ENCODE data around the gene HDAC1.

The HDAC1 gene

DNA sequence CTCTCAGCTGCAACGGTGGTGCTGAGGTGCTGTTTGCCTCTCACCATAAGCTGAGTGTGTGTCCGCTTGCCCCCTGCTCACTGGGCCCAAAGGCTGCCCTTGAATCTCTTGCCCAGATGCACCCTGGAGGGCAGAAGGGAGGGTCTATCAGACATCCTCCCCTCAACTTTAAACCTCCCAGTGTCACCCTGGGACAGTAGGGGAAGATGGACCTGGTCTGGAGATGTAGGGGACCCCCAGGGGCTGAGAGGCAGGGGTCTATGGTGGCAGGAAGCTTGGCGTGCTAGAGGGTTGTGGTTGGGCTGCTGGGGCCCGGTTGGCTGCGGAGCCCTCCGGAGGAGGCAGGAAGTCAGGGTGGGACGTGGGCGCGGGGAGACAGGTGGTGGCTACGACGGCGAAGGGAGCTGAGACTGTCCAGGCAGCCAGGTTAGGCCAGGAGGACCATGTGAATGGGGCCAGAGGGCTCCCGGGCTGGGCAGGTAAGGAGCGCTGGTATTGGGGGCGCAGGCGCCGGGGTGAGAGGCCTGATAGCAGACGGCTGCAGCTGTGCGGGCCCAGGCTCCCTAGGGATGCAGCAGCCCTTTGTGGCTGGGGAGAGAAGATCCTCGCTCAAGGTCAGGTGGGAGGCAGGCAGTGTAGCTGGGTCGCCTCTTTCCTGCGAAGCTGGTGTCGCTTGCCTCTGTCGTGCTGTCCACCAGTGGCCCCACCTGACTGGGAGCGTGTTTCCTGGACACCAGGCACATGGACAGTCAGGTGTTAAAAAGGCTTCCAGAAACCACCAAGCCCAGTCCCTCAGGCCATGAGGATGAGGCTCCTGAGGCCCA is 40.8 kb upstream of the HDAC1 start, which contains the start of gene LCK:
Gene LCK, plus strand, starts transcription at position 373 of the 824 bp plus-strand sequence. CDS start 23,065 bp downstream, outside the sequence.
- H3K9me2 ChIP-seq (replicated peaks; ENCODE audit: control insufficient read depth, low read length), result no peaks in the 10 kb centered on the region
- no peaks in the 10 kb centered on the region for H3K27me3 ChIP-seq (ENCODE audit: control insufficient read depth, low read length)
- H3K36me3 ChIP-seq (ENCODE audit: control insufficient read depth, low read length), result peaks cover 18% of the 10 kb centered on the region
- H3K9me3 ChIP-seq (ENCODE audit: control insufficient read depth, insufficient read depth, low read length), result no peaks in the 10 kb centered on the region
- H3K79me2 ChIP-seq (ENCODE audit: control insufficient read depth, low read length), result peaks cover 40% of the 10 kb centered on the region
- peak within 1 kb of the TSS; percentile 77 for H3K4me3 ChIP-seq (ENCODE audit: low read length)
- H3K27ac ChIP-seq (ENCODE audit: low read depth, low read length), result peak within 1 kb of the TSS; percentile 100
- H3K4me2 ChIP-seq (ENCODE audit: low read length), result peak within 1 kb of the TSS; percentile 89
- H4K20me1 ChIP-seq (ENCODE audit: control insufficient read depth, insufficient read depth, low read depth, low read length), result no peaks in the 10 kb centered on the region
- peaks cover 100% of the 10 kb centered on the region for H3K4me1 ChIP-seq (ENCODE audit: control insufficient read depth, low read length)
- TF ChIP-seq, protein P1, sequence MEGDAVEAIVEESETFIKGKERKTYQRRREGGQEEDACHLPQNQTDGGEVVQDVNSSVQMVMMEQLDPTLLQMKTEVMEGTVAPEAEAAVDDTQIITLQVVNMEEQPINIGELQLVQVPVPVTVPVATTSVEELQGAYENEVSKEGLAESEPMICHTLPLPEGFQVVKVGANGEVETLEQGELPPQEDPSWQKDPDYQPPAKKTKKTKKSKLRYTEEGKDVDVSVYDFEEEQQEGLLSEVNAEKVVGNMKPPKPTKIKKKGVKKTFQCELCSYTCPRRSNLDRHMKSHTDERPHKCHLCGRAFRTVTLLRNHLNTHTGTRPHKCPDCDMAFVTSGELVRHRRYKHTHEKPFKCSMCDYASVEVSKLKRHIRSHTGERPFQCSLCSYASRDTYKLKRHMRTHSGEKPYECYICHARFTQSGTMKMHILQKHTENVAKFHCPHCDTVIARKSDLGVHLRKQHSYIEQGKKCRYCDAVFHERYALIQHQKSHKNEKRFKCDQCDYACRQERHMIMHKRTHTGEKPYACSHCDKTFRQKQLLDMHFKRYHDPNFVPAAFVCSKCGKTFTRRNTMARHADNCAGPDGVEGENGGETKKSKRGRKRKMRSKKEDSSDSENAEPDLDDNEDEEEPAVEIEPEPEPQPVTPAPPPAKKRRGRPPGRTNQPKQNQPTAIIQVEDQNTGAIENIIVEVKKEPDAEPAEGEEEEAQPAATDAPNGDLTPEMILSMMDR (IDR thresholded peaks at IDR 0.05; ENCODE audit: low read depth, low read length, poor library complexity, severe bottlenecking), result no peak
- TF ChIP-seq EZH2phosphoT487 (IDR thresholded peaks at IDR 0.05; ENCODE audit: borderline replicate concordance, low read length), result no peak
- H3F3A ChIP-seq (ENCODE audit: control insufficient read depth, insufficient read depth), result peaks cover 66% of the 10 kb centered on the region

DNA sequence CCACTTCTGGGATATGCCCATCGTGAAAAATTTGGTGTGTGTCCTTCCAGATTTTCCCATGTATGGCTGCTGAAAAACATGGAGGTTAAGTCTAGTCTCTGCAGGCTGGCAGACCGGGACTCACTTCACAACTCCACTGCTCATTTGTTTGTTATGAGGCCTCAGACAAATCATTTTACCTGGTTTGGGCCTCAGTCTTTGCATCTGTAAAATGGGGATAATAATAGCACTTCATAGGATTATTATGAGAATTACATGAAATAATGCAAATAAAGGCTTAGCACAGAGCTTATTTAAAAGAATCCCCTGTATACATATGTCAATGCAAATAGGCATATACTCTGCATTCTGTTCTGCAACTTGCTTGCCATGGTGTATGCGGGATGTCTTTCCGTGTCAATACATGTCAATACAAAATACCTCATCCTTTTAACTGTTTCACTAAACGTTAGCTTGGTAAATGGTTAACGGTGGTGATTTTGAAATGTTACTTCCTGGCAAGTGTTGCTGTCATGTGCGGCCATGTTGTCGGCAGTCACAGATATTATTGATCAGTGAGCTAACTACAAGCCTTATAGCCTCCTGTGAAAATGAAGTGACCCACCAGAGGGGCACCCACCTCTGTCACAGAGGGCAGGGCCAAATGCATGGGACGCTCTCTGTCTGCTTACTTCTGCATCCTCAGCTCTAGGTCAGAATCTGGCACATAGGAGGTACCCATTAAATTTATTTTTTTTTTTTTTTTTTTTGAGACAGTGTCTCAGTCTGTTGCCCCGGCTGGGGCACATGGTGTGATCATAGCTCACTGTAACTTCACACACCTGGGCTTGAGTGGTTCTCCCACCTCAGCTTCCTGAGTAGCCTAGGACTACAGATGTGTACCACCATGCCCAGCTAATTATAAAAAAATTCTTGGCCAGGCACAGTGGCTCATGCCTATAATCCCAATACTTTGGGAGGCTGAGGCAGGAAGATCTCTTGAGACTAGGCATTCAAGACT is 36.5 kb upstream of the HDAC1 start:
- Histone ChIP-seq H3K9me3 (ENCODE audit: control insufficient read depth, insufficient read depth, low read length) (no peaks in the 10 kb centered on the region), H3K4me2 (ENCODE audit: low read length) (peak overlapping the region; percentile 89), H3K27me3 (ENCODE audit: control insufficient read depth, low read length) (no peaks in the 10 kb centered on the region), H3F3A (ENCODE audit: control insufficient read depth, insufficient read depth) (peaks cover 51% of the 10 kb centered on the region), H3K79me2 (ENCODE audit: control insufficient read depth, low read length) (peaks cover 74% of the 10 kb centered on the region), H3K36me3 (ENCODE audit: control insufficient read depth, low read length) (peaks cover 31% of the 10 kb centered on the region), H3K27ac (ENCODE audit: low read depth, low read length) (peak overlapping the region; percentile 100), H4K20me1 (ENCODE audit: control insufficient read depth, insufficient read depth, low read depth, low read length) (no peaks in the 10 kb centered on the region), H3K9me2 (replicated peaks; ENCODE audit: control insufficient read depth, low read length) (no peaks in the 10 kb centered on the region), H3K4me3 (ENCODE audit: low read length) (peak overlapping the region; percentile 77), H3K4me1 (ENCODE audit: control insufficient read depth, low read length) (peaks cover 89% of the 10 kb centered on the region)
- TF ChIP-seq, protein P1 (IDR thresholded peaks at IDR 0.05; ENCODE audit: low read depth, low read length, poor library complexity, severe bottlenecking), result no peak
- TF ChIP-seq EZH2phosphoT487 (IDR thresholded peaks at IDR 0.05; ENCODE audit: borderline replicate concordance, low read length), result no peak

DNA sequence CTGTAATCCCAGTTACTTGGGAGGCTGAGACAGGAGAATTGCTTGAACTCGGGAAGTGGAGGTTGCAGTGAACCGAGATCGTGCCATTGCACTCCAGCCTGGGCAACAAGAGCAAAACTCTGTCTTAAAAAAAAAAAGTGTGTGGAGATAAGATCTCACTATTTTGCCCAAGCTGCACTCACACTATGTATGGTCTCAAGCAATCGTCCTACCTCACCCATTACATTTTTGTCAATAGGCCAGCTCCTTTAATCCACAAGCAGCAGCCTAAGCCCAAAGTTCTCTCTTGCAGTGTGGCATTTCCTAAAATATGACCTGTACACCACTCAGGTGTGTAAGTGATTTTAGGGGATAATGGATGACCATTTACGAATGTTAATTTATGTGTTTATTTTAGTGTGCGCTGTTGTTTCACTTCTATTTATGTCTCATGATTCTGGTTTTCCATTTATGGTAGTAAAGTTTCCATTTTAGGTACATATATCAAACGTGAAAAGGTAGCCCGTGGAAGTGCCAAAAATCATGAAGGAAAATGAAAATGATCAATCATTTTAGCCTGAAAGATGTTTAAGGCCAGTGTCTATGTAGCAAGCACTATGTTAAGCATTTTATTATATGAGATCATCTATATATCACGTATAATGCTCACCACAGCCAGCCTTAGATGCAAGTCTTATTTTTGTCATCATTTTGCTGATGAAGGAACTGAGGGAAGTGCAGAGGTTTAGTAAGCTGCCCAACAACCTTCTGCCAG is 35.2 kb upstream of the HDAC1 start:
- H3K4me2 ChIP-seq (ENCODE audit: low read length), result peak overlapping the region; percentile 89

More for the DNA sequence above, 35.2 kb upstream of the HDAC1 start:
- Histone ChIP-seq H3K27me3 (ENCODE audit: control insufficient read depth, low read length) (no peaks in the 10 kb centered on the region), H3K36me3 (ENCODE audit: control insufficient read depth, low read length) (peaks cover 25% of the 10 kb centered on the region), H3K9me2 (replicated peaks; ENCODE audit: control insufficient read depth, low read length) (no peaks in the 10 kb centered on the region), H4K20me1 (ENCODE audit: control insufficient read depth, insufficient read depth, low read depth, low read length) (no peaks in the 10 kb centered on the region), H3K4me1 (ENCODE audit: control insufficient read depth, low read length) (peaks cover 88% of the 10 kb centered on the region), H3F3A (ENCODE audit: control insufficient read depth, insufficient read depth) (peaks cover 40% of the 10 kb centered on the region), H3K27ac (ENCODE audit: low read depth, low read length) (peak overlapping the region; percentile 100), H3K4me3 (ENCODE audit: low read length) (peak overlapping the region; percentile 52), H3K9me3 (ENCODE audit: control insufficient read depth, insufficient read depth, low read length) (no peaks in the 10 kb centered on the region), H3K79me2 (ENCODE audit: control insufficient read depth, low read length) (peaks cover 84% of the 10 kb centered on the region)
- TF ChIP-seq EZH2phosphoT487 (IDR thresholded peaks at IDR 0.05; ENCODE audit: borderline replicate concordance, low read length), result no peak
- TF ChIP-seq, protein P1 (IDR thresholded peaks at IDR 0.05; ENCODE audit: low read depth, low read length, poor library complexity, severe bottlenecking), result no peak
